Measurements from ENCODE around the gene HRCT1. TPM values are rescaled to one million over a fixed set of nuclear protein-coding genes. Genes with fewer than 3 reads are reported as not detected.

HRCT1 gene
- total and polyA plus RNA-seq, 2 experiments from 2014 or later, result not detected

- no peak for TF ChIP-seq REST (IDR thresholded peaks at IDR 0.05; ENCODE audit: unreplicated experiment)
- TF ChIP-seq, protein P1, sequence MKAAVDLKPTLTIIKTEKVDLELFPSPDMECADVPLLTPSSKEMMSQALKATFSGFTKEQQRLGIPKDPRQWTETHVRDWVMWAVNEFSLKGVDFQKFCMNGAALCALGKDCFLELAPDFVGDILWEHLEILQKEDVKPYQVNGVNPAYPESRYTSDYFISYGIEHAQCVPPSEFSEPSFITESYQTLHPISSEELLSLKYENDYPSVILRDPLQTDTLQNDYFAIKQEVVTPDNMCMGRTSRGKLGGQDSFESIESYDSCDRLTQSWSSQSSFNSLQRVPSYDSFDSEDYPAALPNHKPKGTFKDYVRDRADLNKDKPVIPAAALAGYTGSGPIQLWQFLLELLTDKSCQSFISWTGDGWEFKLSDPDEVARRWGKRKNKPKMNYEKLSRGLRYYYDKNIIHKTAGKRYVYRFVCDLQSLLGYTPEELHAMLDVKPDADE (IDR thresholded peaks at IDR 0.05), result no peak
Observed at GRCh38 chr9:35915681-35916294, 9.8 kb downstream of the HRCT1 start (continued).

DNA sequence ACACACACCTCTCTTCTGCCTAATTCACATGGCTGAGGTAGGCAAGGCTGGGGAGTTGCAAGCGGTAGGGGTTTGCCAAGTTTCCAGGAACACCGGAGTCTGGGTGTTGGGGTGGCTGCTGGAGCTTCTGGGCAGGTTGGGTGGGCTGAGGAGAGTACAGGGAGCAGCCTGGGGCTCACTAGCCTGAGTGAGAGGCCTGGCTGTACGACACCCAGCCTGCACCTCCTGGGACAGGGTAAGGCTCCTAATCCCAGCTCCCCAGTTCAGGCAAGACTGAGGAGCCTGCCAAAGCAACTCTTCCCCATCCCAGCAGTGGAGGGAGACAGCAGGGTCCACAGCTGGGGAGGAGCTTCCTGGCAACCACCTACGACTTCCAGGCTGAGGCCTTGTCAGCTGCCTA, 11.3 kb downstream of the HRCT1 start:
- H3K4me1 Mint-ChIP-seq, result peaks cover 10% of the 10 kb centered on the region; the same call in 2 of the 3 replicates
- H3F3A ChIP-seq (replicated peaks; ENCODE audit: low read depth), result peaks cover 4% of the 10 kb centered on the region; the same call in 1 of the 2 replicates
- no peaks in the 10 kb centered on the region for H3K36me3 Mint-ChIP-seq (ENCODE audit: low read depth)
- no peaks in the 10 kb centered on the region for H3K9me3 Mint-ChIP-seq
- H4K20me1 ChIP-seq (replicated peaks; ENCODE audit: insufficient read depth), result no peaks in the 10 kb centered on the region
- no peaks in the 10 kb centered on the region for H3K9me2 ChIP-seq (ENCODE audit: insufficient read depth)
- H3K27me3 ChIP-seq (ENCODE audit: insufficient read depth), result no peaks in the 10 kb centered on the region
- no peak overlapping the region for H3K27ac Mint-ChIP-seq
- H3K27ac ChIP-seq (ENCODE audit: low read depth), result no peak overlapping the region
- TF ChIP-seq POLR2AphosphoS5 (IDR thresholded peaks at IDR 0.05; ENCODE audit: low read depth) (no peak), NANOG (IDR thresholded peaks at IDR 0.05; ENCODE audit: borderline replicate concordance) (no peak), ZNF331 (CRISPR knock-in tag; IDR thresholded peaks at IDR 0.05; ENCODE audit: low read depth) (no peak), STAT1 (IDR thresholded peaks at IDR 0.05; ENCODE audit: unreplicated experiment) (no peak), JUNB (IDR thresholded peaks at IDR 0.05; ENCODE audit: unreplicated experiment) (no peak)
- TF ChIP-seq, protein P2, sequence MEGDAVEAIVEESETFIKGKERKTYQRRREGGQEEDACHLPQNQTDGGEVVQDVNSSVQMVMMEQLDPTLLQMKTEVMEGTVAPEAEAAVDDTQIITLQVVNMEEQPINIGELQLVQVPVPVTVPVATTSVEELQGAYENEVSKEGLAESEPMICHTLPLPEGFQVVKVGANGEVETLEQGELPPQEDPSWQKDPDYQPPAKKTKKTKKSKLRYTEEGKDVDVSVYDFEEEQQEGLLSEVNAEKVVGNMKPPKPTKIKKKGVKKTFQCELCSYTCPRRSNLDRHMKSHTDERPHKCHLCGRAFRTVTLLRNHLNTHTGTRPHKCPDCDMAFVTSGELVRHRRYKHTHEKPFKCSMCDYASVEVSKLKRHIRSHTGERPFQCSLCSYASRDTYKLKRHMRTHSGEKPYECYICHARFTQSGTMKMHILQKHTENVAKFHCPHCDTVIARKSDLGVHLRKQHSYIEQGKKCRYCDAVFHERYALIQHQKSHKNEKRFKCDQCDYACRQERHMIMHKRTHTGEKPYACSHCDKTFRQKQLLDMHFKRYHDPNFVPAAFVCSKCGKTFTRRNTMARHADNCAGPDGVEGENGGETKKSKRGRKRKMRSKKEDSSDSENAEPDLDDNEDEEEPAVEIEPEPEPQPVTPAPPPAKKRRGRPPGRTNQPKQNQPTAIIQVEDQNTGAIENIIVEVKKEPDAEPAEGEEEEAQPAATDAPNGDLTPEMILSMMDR (conservative IDR thresholded peaks at IDR 0.05; ENCODE audit: low read depth in 2 of 2), result no peak
- DNase-seq (ENCODE audit: low spot score) (no peak), ATAC-seq (no peak; the same call in 2 of the 3 replicates)
- H3K27me3 Mint-ChIP-seq (ENCODE audit: insufficient read depth, low read depth, poor library complexity), result peaks cover 4% of the 10 kb centered on the region
- H3K4me3 ChIP-seq, result no peak overlapping the region
- H2AFZ ChIP-seq, result no peak overlapping the region
- peaks cover 3% of the 10 kb centered on the region; the same call in 1 of the 2 replicates for H3K4me1 ChIP-seq (ENCODE audit: insufficient read depth)
- no peaks in the 10 kb centered on the region for H3K36me3 ChIP-seq (ENCODE audit: insufficient read depth)
- H3K4me2 ChIP-seq, result no peak overlapping the region
- no peaks in the 10 kb centered on the region for H3K79me2 ChIP-seq (replicated peaks; ENCODE audit: insufficient read depth)
- no peak overlapping the region for H3K4me3 Mint-ChIP-seq
